Stimulated activated naive CD4-positive, alpha-beta T cell (primary cell): ENCODE results near the gene MRNIP.
"Not testable (repeated sequence)": the region's sequence is repeated elsewhere in the genome, so short reads cannot be mapped to it uniquely, and the experiment has no call there.

Source experiments
- DNase-seq, 6 experiments: peaks; one replicate each; lab custom pipeline; 2025; lab: John Stamatoyannopoulos, UW

The MRNIP gene

DNA sequence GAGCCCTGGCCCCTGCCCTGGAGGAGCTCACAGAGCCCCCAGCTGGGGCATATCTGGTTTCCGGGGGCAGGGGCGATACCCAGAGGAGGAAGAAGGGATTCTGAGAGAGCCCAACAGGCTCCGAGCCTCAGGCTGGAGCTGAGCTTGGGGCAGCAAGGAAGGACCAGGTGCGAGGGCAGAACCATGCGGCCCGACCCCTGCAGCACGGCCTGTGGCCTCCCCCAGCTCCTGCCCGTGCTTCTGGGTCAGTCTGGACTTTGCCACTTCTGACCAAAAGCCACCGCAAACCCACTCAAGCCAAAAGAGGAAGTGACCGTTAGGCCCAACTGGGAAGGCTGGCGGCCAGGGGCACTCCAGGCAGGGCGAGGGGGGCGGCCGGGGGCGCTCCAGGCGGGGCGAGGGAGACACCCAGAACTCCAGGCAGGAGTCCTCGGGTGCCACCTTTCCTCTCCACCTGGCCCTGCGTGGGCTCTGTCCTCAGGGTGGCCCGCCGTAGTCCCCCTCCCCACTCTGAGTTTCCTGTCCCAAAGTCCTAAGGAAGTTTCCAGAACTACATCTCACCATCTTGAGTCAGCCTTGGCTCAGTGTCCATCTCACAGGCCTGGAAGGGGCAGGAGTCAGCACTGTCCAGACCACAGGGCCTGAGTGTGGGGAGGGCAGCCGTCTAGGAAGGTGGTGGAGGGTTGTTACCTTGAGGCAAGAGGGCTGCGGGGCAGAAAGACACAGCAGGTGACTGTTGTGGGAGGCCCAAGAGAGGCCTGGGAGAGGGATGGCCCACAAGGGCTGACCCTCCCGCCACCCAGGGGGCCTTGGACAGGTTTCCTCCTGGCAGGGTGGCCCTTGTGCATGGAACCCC, 65.8 kb downstream of the MRNIP start:
- DNase-seq, result no peak

DNA sequence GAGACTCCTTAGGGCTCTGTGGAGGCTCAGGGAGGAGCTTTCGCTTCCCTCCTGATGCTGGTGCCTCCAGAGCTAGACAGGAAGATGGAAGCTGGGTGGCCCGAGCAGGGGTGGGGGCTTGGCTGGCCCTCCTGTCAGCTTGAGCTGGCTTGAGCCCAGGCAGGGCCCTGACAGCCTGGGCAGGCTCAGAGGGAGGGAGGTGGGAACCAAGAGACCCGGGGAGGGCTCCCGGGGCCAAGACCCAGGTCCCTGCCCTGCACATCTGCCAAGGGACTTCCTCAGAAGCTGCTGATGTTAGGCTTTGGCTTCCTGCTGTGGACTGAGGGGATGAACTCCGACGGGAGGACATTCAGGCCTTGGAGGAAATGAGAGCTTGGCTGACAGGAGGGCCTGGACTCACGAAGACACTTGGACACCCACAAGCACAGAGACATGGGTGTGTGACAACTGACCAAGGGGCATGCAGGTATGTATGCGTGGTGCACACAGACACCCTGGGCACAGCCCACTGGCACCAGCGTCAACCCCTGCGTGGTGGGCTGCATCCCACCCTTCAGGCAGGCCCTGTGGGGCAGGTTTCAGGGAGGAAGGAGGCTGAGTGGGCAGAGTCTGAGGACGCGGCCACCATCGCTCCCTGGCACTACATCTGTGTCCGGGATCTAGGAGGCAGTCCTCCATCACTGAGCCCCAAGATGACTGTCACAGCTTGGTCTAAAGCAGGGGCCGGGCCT, 66.6 kb downstream of the MRNIP start:
- no peak for DNase-seq

GRCh38 chr5:179789278-179789677, 69.3 kb downstream of the MRNIP start:
- not testable (repeated sequence) for DNase-seq

DNA sequence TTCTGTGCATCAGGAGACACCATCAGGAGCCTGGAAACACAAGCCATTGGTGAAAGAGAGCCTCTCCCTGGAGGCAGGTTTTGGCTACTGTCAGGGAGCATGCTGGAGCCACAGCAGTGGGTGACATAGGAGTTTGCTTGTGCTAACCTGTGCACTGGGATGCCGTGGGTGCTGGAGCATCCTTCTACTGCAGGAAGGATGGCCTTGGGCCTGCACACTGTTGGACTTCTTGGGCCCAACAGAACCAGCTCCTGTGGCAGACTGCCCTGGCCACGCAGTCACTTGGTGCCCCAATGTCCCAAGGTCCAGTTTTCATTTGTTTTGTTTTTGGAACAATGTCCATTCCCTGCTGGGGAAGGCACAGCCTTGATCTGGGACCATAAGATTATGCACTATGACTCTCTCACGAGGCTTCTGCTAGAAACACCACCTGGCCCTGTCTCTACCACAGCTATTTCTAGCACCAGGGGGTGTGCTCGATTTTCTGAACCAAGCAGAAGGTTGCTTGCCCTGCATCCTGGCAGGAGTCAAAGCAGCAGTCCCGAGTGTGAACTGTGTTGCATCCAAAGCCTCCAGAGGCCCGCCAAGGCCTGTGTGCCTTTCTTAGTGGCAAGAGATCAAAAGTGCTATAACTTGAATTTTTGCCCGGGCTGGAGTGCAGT, 70.3 kb downstream of the MRNIP start:
- DNase-seq, result no peak
